ENCODE results near the gene SRC. TPM values are rescaled to one million over a fixed set of nuclear protein-coding genes. Genes with fewer than 3 reads are reported as not detected.

SRC gene
- polyA plus RNA-seq, 3 donors: 55.6 to 72.5 (median 67.2) TPM

- no peak for DNase-seq
Observed at GRCh38 chr20:37379967-37380828, 34.3 kb downstream of the SRC start.

DNA sequence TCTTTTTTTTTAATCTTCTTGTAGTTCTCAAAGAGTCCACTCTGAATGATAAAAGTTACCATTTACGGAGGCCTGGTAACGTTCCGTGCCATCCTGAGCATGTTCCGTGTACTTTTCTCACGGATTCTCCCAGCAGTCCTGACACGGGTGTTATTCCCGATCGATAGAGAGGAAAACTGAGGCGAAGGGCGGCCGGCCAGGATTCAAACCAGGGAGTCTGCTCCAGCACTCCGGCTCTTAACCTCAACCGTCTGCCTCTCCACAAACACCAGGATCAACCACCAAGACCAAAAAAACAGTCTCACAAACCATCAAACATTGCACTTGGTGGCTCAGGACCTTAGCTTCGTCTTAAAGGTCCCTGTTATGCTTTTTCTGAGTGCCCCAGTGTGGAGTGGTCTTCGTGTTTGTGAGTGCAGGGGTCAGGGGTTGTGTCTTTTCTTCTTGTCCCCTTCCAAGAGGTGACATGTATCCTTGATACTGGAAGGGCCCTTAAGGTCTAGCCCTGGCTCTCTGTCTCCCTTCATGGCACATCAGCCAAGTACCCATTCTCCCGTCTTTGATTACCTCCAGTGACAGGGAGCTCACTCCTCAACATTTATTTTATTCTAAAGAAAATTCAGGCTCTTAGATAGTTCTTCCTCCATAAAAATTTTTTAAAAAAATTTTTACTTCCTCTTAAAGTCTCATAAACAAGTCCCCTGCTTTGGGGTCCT lies 35.1 kb downstream of the SRC start:
- DNase-seq: no peak

GRCh38 chr20:37381621-37382471 lies 35.9 kb downstream of the SRC start:
- no peak for DNase-seq

GRCh38 chr20:37382482-37383120 lies 36.7 kb downstream of the SRC start:
- DNase-seq: no peak

GRCh38 chr20:37383229-37383989 lies 37.5 kb downstream of the SRC start:
- no peak for DNase-seq

DNA sequence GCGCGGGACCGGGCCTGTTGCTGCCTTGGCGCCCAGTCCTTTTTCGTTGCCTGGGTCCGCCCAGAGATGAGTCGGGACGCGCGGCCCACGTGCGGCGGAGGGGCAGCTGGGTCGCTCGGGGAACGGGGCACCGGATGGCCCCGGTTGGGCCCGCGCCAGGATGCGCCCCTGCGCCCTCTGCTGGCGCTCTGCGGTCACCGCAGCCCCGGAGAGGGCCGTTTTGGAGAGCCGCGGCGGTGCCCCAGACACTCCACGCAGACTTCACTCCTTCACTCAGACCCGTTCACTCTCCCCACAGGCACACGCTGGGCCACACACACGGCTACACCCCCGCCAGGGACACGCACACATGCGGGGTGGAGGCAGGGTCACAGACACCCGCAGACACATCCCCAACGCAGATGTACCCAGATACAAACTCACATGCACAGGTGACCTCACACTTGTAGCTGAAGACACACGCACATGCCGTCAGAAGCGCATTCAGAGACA lies 38.8 kb downstream of the SRC start:
- DNase-seq: peak; percentile 41

GRCh38 chr20:37385176-37385575 lies 39.2 kb downstream of the SRC start:
- no peak for DNase-seq

DNA sequence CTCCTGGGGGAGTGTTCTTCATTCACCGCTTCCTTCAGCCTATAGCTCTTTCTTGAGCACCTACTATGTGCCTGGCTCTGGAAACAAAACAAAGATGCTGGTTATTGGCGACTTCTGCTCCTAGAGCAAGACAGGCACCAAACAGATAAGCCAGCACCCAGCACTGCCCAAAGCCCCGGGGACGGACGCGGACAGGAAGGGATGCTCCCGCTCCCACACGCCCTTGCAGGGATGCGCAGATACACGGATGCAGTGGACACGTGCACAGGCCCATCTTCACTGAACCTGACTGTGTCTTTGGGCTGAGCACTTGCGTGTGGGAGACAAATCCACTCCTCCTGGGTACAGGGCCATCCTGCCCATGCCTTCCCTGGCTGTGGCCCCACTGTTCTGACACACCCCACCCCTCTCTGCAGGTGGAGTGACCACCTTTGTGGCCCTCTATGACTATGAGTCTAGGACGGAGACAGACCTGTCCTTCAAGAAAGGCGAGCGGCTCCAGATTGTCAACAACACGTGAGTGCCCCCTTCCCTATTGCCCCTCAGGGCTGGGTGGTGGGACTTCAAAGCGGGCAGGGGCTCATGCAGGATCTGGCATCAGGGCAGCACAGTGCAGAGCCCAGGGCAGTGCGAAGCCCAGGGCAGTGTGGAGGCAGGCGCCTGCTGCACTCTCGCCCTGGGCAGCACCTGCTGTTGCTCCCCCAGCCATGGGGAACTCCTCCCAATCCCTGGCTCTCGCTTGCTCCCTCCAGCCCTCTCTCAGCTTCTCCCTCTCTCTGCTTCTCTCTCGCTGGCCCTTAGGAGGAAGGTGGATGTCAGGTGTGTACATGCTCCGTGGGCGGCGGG lies 39.9 kb downstream of the SRC start:
- DNase-seq: no peak

DNA sequence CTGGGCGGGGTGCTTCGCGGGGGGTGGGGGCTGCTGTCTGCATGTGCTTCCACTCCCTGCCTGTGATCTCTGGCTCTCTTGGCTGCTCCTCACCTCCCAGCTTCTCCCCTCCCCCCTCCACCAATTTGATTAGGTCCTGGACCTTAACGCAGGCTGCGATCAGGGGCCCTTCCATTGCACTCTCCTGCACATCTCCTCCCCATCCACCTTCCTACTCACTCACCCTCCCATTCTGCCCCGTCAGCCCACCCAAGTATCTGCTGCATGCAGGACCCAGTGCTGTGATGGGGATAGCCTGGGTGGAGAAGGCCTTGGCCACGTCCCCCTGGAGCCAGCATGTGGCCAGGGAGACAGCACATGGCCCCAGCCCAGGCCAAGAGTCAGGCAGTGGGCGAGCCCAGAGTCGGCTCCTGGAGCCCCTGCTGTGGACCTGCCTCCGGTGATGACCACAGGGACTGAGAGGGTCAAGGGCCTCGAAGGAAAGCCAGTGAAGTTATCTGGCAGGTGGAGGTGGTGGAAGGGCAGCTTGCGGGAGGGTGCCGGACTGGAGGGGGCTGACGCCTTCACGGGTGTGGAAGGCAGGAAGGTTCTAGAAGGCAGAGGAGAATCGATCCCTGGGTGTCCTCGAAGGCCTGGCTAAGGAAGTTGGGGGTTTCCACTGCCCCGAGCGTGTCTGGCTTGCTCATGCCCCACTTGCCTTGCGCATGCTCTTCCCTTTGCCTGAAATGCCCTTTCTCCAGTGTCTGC lies 40.7 kb downstream of the SRC start:
- no peak for DNase-seq

- no peak for DNase-seq
Observed at GRCh38 chr20:37387519-37388269, 41.8 kb downstream of the SRC start.

- DNase-seq: no peak
Observed at GRCh38 chr20:37388831-37389230, 42.9 kb downstream of the SRC start.

DNA sequence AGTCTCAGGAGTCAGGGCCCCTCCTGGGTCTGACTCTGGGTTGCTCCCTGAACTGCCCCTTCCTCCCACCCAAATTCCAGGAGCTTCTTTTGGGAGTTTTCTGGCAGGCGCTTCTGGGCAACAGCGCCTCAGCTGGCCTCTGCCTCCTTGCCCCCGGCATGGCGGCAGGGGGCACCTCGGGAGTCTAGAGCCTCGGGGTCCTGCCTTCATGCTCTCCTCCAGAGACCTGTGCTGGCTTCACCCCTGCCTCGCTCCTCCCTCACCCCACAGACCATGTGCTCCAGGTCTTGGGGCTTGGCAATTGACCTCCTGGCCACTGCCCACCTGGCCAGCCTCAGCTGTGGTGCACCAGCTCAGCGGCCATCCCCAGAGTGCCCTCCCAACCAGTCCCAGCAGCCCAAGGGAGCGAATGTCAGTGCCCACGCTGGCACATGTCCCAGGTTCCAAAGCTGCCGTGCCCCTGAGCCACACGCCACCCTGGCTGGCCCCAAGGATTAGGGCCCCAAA lies 43.4 kb downstream of the SRC start:
- DNase-seq: no peak

DNA sequence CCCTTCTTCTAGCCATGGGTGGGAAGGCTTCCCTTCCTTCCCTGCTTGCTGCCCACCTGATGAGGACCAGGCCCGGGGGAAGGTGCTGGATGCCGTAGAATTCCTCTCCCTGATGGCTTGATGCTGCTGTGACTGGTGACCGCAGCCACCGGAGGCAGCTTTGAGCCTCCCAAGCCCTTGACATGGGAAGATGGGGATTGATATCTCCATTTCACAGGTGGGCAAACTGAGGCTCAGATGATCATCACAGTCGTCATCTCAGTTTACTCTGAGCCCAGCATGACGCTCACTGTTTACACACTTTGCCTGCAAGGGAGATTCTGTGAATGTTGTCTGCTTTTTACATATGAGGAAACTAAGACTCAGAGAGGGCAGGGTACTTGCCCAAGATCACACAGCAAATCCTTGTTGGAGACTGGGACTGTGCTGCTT lies 43.9 kb downstream of the SRC start:
- no peak for DNase-seq

GRCh38 chr20:37390503-37390890 lies 44.6 kb downstream of the SRC start:
- no peak for DNase-seq

DNA sequence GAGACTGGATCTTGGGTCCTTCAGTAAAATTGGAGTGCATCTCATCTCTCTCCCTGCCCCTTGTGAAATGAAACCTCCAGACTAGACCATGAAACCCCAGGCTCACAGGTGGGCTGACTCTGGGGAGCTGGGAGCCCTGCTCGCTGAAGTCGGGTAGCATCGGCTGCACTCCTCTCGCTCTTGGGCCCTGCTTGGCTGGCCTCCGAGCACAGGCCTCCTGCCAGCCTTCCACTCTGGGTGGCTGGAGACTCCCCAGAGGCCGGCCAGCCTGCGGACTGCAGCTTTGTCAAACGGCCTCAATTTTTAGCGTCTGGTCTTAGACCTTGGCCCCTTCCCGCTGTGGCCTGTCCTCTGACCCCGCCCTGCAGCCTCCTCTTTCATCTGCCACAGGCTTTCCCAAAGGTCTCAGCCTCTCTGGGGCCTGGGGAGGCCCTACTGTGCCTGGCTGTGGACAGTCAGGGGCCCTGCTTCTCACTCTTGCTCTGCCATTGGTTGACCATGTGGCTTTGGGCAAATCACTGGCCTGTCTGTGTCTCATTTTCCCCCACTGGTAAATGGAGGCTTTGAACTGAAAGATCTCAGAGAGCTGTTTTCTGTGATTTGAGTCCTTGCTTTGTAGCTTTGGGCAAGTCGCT lies 45.1 kb downstream of the SRC start:
- DNase-seq: no peak

- DNase-seq: no peak
Observed at GRCh38 chr20:37392441-37393195, 46.7 kb downstream of the SRC start.
